Measurements from ENCODE around the gene SS18L1.

Gene SS18L1

GRCh38 chr20:62101078-62101477, 42.5 kb upstream of the SS18L1 start:
- H3K79me1 ChIP-seq (replicated peaks; ENCODE audit: low read length, poor library complexity, severe bottlenecking), result no peaks in the 10 kb centered on the region

DNA sequence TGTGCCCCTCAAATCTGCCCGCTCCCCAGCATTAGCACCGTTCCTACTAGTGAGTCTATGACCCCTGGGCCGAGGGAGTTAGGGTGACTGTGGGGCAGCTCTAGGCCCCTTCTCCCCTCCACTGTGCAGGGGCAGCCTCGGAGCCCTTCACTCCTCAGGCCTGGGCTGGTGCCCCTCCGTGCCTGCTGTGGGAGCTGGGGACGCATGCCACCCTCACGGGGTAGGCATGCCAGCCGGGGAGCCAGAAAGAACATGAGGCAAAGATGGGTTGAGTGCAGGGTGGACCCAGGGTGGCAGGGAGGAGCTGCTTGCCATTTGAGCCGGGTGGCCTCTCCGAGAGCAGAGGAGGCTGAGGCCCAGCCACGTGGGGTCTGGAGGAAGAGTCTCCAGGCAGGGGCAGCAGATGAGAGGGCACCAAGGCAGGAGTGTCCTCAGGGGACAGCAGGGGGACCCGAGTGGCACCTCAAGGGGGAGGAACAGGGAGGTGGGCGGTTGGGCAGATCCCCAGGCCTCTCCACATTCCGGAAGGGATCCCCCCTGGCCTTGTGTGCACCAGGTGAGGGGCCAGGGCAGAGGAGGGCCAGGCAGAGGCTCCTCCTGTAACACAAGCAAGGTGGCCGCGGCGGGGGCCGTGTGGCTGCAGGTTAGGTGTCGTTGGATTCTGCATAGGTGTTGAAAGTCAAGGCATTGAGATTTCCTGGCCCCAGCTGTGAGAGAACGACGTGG, 39.9 kb upstream of the SS18L1 start:
- no peak overlapping the region for H3K4me2 ChIP-seq (ENCODE audit: low read length, poor library complexity, severe bottlenecking)
- 84% methylated on average over 21 of the region's 21 CpGs for WGBS
- H2BK5ac ChIP-seq (ENCODE audit: low read depth, low read length, poor library complexity, severe bottlenecking), result no peak overlapping the region
- no peaks in the 10 kb centered on the region for H3K27me3 ChIP-seq (ENCODE audit: control insufficient read depth in 1 of 2, insufficient read depth in 1 of 2, low read length in 2 of 2)
- no peak overlapping the region for H3K18ac ChIP-seq (ENCODE audit: low read depth in 1 of 2, low read length in 2 of 2)
- DNase-seq, result no peak
- H3K9me3 ChIP-seq (ENCODE audit: control insufficient read depth, low read length), result peaks cover 42% of the 10 kb centered on the region
- H2BK12ac ChIP-seq (ENCODE audit: low read length in 2 of 2), result no peak overlapping the region
- H3K36me3 ChIP-seq (ENCODE audit: control insufficient read depth in 1 of 2, insufficient read depth in 2 of 2, low read depth in 1 of 2, low read length in 2 of 2), result no peaks in the 10 kb centered on the region
- no peak overlapping the region for H4K91ac ChIP-seq (ENCODE audit: low read length)
- H2AFZ ChIP-seq (ENCODE audit: low read depth, low read length), result no peak overlapping the region
- H3K27ac ChIP-seq (ENCODE audit: low read length, poor library complexity, severe bottlenecking), result no peak overlapping the region
- H2BK120ac ChIP-seq (ENCODE audit: low read depth, low read length), result no peak overlapping the region
- H3K4me1 ChIP-seq (ENCODE audit: control insufficient read depth, insufficient read depth, low read depth, low read length), result no peaks in the 10 kb centered on the region
- H3K4me3 ChIP-seq (ENCODE audit: insufficient read depth in 1 of 2, low read depth in 1 of 2, low read length in 2 of 2), result no peak overlapping the region
- no peak overlapping the region for H3K9ac ChIP-seq (ENCODE audit: low read length)
- no peak overlapping the region for H3K4ac ChIP-seq (ENCODE audit: low read depth in 1 of 2, low read length in 2 of 2)
- no peak overlapping the region for H4K8ac ChIP-seq (ENCODE audit: low read length)
- no peak overlapping the region for H3K23ac ChIP-seq (ENCODE audit: low read length in 2 of 2)
- no peak overlapping the region for H2BK15ac ChIP-seq (ENCODE audit: low read depth, poor library complexity, severe bottlenecking)
- no peak overlapping the region for H3K14ac ChIP-seq (ENCODE audit: low read length in 2 of 2)
- H3K79me1 ChIP-seq (replicated peaks; ENCODE audit: low read length, poor library complexity, severe bottlenecking), result no peaks in the 10 kb centered on the region
- no peak overlapping the region for H2AK5ac ChIP-seq (ENCODE audit: low read length, severe bottlenecking)

More at GRCh38 chr20:62101078-62101477, 42.5 kb upstream of the SS18L1 start:
- no peak overlapping the region for H4K91ac ChIP-seq (ENCODE audit: low read length)
- H3K4me3 ChIP-seq (ENCODE audit: insufficient read depth in 1 of 2, low read depth in 1 of 2, low read length in 2 of 2), result no peak overlapping the region
- no peak overlapping the region for H3K9ac ChIP-seq (ENCODE audit: low read length)
- H2BK15ac ChIP-seq (ENCODE audit: low read depth, poor library complexity, severe bottlenecking), result no peak overlapping the region
- H3K36me3 ChIP-seq (ENCODE audit: control insufficient read depth in 1 of 2, insufficient read depth in 2 of 2, low read depth in 1 of 2, low read length in 2 of 2), result no peaks in the 10 kb centered on the region
- no peak overlapping the region for H3K4ac ChIP-seq (ENCODE audit: low read depth in 1 of 2, low read length in 2 of 2)
- 63% methylated on average over 2 of the region's 4 CpGs for WGBS
- H3K27ac ChIP-seq (ENCODE audit: low read length, poor library complexity, severe bottlenecking), result no peak overlapping the region
- H2BK120ac ChIP-seq (ENCODE audit: low read depth, low read length), result no peak overlapping the region
- DNase-seq, result no peak
- H2BK5ac ChIP-seq (ENCODE audit: low read depth, low read length, poor library complexity, severe bottlenecking), result no peak overlapping the region
- no peak overlapping the region for H3K18ac ChIP-seq (ENCODE audit: low read depth in 1 of 2, low read length in 2 of 2)
- no peak overlapping the region for H2AFZ ChIP-seq (ENCODE audit: low read depth, low read length)
- peaks cover 31% of the 10 kb centered on the region for H3K9me3 ChIP-seq (ENCODE audit: control insufficient read depth, low read length)
- H3K4me2 ChIP-seq (ENCODE audit: low read length, poor library complexity, severe bottlenecking), result no peak overlapping the region
- H4K8ac ChIP-seq (ENCODE audit: low read length), result no peak overlapping the region
- no peak overlapping the region for H3K23ac ChIP-seq (ENCODE audit: low read length in 2 of 2)
- no peaks in the 10 kb centered on the region for H3K4me1 ChIP-seq (ENCODE audit: control insufficient read depth, insufficient read depth, low read depth, low read length)
- H2BK12ac ChIP-seq (ENCODE audit: low read length in 2 of 2), result no peak overlapping the region
- H3K14ac ChIP-seq (ENCODE audit: low read length in 2 of 2), result no peak overlapping the region
- no peaks in the 10 kb centered on the region for H3K27me3 ChIP-seq (ENCODE audit: control insufficient read depth in 1 of 2, insufficient read depth in 1 of 2, low read length in 2 of 2)
- H2AK5ac ChIP-seq (ENCODE audit: low read length, severe bottlenecking), result no peak overlapping the region

- Histone ChIP-seq H3K14ac (ENCODE audit: low read length in 2 of 2) (no peak overlapping the region), H3K4me2 (ENCODE audit: low read length, poor library complexity, severe bottlenecking) (no peak overlapping the region), H3K9me3 (ENCODE audit: control insufficient read depth, low read length) (peaks cover 46% of the 10 kb centered on the region), H3K4me3 (ENCODE audit: insufficient read depth in 1 of 2, low read depth in 1 of 2, low read length in 2 of 2) (no peak overlapping the region), H2AK5ac (ENCODE audit: low read length, severe bottlenecking) (no peak overlapping the region), H3K23ac (ENCODE audit: low read length in 2 of 2) (no peak overlapping the region), H3K9ac (ENCODE audit: low read length) (no peak overlapping the region), H3K79me1 (replicated peaks; ENCODE audit: low read length, poor library complexity, severe bottlenecking) (no peaks in the 10 kb centered on the region), H4K8ac (ENCODE audit: low read length) (no peak overlapping the region), H2BK120ac (ENCODE audit: low read depth, low read length) (no peak overlapping the region), H3K27ac (ENCODE audit: low read length, poor library complexity, severe bottlenecking) (no peak overlapping the region), H3K4me1 (ENCODE audit: control insufficient read depth, insufficient read depth, low read depth, low read length) (no peaks in the 10 kb centered on the region), H3K27me3 (ENCODE audit: control insufficient read depth in 1 of 2, insufficient read depth in 1 of 2, low read length in 2 of 2) (no peaks in the 10 kb centered on the region), H4K91ac (ENCODE audit: low read length) (no peak overlapping the region), H3K18ac (ENCODE audit: low read depth in 1 of 2, low read length in 2 of 2) (no peak overlapping the region), H3K4ac (ENCODE audit: low read depth in 1 of 2, low read length in 2 of 2) (no peak overlapping the region), H3K36me3 (ENCODE audit: control insufficient read depth in 1 of 2, insufficient read depth in 2 of 2, low read depth in 1 of 2, low read length in 2 of 2) (no peaks in the 10 kb centered on the region), H2AFZ (ENCODE audit: low read depth, low read length) (no peak overlapping the region), H2BK12ac (ENCODE audit: low read length in 2 of 2) (no peak overlapping the region), H2BK15ac (ENCODE audit: low read depth, poor library complexity, severe bottlenecking) (no peak overlapping the region), H2BK5ac (ENCODE audit: low read depth, low read length, poor library complexity, severe bottlenecking) (no peak overlapping the region)
- no peak for DNase-seq
- 68% methylated on average over 15 of the region's 15 CpGs for WGBS
Observed at GRCh38 chr20:62104234-62104789, 39.3 kb upstream of the SS18L1 start.

DNA sequence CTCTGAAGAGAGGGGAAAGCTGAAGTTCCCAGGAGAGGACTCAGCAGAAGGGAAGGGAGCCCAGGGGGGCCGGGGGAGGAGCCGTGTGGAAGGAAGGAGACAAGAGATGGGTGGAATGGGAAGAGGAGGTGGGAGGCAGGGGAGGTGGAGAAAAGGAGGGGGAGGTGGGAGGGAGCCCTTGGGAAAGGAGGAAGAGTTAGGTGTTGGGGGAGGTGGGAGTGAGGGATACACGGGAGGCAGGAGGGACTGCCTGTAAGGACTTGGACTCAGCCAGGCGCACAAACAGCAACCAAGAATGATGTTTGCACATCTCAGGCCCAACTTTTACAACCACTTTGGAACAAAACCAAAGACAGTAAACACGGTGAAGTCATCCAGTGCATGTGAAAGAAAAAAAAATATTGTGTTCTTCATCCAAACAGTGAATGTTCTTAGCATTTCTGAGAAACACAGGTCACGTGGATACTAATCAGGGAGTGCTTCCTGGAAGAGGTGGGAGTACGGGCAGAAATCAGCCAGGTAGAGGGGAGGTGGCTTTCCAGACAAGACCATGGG, 38.7 kb upstream of the SS18L1 start:
- no peaks in the 10 kb centered on the region for H3K79me1 ChIP-seq (replicated peaks; ENCODE audit: low read length, poor library complexity, severe bottlenecking)
- H3K4me3 ChIP-seq (ENCODE audit: insufficient read depth in 1 of 2, low read depth in 1 of 2, low read length in 2 of 2), result no peak overlapping the region
- no peak for DNase-seq
- H3K4me1 ChIP-seq (ENCODE audit: control insufficient read depth, insufficient read depth, low read depth, low read length), result no peaks in the 10 kb centered on the region
- no peak overlapping the region for H2BK15ac ChIP-seq (ENCODE audit: low read depth, poor library complexity, severe bottlenecking)
- WGBS, result 71% methylated on average over 5 of the region's 7 CpGs
- H3K27me3 ChIP-seq (ENCODE audit: control insufficient read depth in 1 of 2, insufficient read depth in 1 of 2, low read length in 2 of 2), result no peaks in the 10 kb centered on the region
- no peak overlapping the region for H3K23ac ChIP-seq (ENCODE audit: low read length in 2 of 2)
- no peak overlapping the region for H2BK120ac ChIP-seq (ENCODE audit: low read depth, low read length)
- H3K9me3 ChIP-seq (ENCODE audit: control insufficient read depth, low read length), result peaks cover 46% of the 10 kb centered on the region
- H3K36me3 ChIP-seq (ENCODE audit: control insufficient read depth in 1 of 2, insufficient read depth in 2 of 2, low read depth in 1 of 2, low read length in 2 of 2), result no peaks in the 10 kb centered on the region
- no peak overlapping the region for H3K4ac ChIP-seq (ENCODE audit: low read depth in 1 of 2, low read length in 2 of 2)
- H2AFZ ChIP-seq (ENCODE audit: low read depth, low read length), result no peak overlapping the region
- no peak overlapping the region for H3K4me2 ChIP-seq (ENCODE audit: low read length, poor library complexity, severe bottlenecking)
- no peak overlapping the region for H2BK12ac ChIP-seq (ENCODE audit: low read length in 2 of 2)
- no peak overlapping the region for H4K8ac ChIP-seq (ENCODE audit: low read length)
- no peak overlapping the region for H3K9ac ChIP-seq (ENCODE audit: low read length)
- H2BK5ac ChIP-seq (ENCODE audit: low read depth, low read length, poor library complexity, severe bottlenecking), result no peak overlapping the region
- H3K14ac ChIP-seq (ENCODE audit: low read length in 2 of 2), result no peak overlapping the region
- H3K18ac ChIP-seq (ENCODE audit: low read depth in 1 of 2, low read length in 2 of 2), result no peak overlapping the region
- H4K91ac ChIP-seq (ENCODE audit: low read length), result no peak overlapping the region
- no peak overlapping the region for H3K27ac ChIP-seq (ENCODE audit: low read length, poor library complexity, severe bottlenecking)
- no peak overlapping the region for H2AK5ac ChIP-seq (ENCODE audit: low read length, severe bottlenecking)

Measured in mesenchymal stem cell (in vitro differentiated cells and primary cell).